ENCODE data around the gene CCL18.
"Not testable (repeated sequence)": the region's sequence is repeated elsewhere in the genome, so short reads cannot be mapped to it uniquely, and the experiment has no call there.

DNA sequence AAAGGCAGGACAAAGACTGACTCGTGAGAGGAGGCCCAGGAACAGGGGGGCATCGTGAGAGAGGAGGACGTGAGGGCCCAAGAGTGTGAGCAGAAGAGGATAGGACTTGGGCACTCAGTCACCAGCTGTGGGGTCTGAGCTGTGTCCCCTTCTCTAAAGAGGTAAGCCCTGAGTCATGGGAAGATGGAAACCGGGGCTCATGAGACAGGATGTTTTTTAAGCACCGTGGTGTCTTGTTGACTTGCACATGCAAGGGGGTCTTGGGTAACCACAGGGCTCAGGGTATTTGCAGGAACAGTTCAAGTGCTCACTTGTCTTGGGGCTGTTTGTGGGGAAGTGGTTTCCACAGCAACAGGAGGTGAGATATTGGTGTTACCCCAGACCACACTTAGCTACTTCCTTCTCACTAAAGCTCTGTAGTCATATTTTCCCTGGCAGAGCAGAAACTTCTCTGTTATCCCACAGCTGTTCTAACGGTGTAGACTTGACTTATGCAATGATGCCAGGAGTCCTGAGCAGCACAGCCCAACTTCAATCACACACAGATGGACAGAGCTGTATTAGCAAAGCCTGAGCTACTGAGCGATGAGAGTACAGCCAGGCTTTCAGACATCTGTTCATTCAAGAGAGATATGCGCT lies 18.5 kb downstream of the CCL18 start:
- TF ChIP-seq, protein P1, sequence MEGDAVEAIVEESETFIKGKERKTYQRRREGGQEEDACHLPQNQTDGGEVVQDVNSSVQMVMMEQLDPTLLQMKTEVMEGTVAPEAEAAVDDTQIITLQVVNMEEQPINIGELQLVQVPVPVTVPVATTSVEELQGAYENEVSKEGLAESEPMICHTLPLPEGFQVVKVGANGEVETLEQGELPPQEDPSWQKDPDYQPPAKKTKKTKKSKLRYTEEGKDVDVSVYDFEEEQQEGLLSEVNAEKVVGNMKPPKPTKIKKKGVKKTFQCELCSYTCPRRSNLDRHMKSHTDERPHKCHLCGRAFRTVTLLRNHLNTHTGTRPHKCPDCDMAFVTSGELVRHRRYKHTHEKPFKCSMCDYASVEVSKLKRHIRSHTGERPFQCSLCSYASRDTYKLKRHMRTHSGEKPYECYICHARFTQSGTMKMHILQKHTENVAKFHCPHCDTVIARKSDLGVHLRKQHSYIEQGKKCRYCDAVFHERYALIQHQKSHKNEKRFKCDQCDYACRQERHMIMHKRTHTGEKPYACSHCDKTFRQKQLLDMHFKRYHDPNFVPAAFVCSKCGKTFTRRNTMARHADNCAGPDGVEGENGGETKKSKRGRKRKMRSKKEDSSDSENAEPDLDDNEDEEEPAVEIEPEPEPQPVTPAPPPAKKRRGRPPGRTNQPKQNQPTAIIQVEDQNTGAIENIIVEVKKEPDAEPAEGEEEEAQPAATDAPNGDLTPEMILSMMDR (IDR thresholded peaks at IDR 0.05; ENCODE audit: low read length), result not testable (repeated sequence)
- not testable (repeated sequence) for TF ChIP-seq EZH2 (IDR thresholded peaks at IDR 0.05; ENCODE audit: borderline replicate concordance, low read length)
